MG63 (cell line): ENCODE measurements around the gene PLD5. TPM values are rescaled to one million over a fixed set of nuclear protein-coding genes. Genes with fewer than 3 reads are reported as not detected.
"Not testable (repeated sequence)": the region's sequence is repeated elsewhere in the genome, so short reads cannot be mapped to it uniquely, and the experiment has no call there.

Experiments
- DNase-seq: peaks from one replicate; pipeline ENCODE4 v3.0.0-alpha.2; 2020
- H3K27me3 ChIP-seq: fragments of 250-450 bp; sonication (Bioruptor Pico); 2 replicates; pipeline ENCODE4 v1.5.1; 2020; ENCODE audit warnings: mild to moderate bottlenecking, moderate library complexity
- H3K36me3 ChIP-seq: fragments of 250-450 bp; sonication (Bioruptor Pico); 2 replicates; pipeline ENCODE4 v1.5.1; 2020; ENCODE audit warnings: mild to moderate bottlenecking, moderate library complexity
- H3K4me3 ChIP-seq: fragments of 250-450 bp; sonication (Bioruptor Pico); 2 replicates; pipeline ENCODE4 v1.5.1; 2020; ENCODE audit warnings: mild to moderate bottlenecking, moderate library complexity
- H3K9me3 ChIP-seq: fragments of 250-450 bp; sonication (Bioruptor Pico); 2 replicates; pipeline ENCODE4 v1.5.1; 2020; ENCODE audit warnings: mild to moderate bottlenecking, moderate library complexity
- total RNA-seq: library from RNA; depleted of rRNA; stranded (reverse); fragments of >200 nt; shearing (Covaris generic); gene quantifications from 2 replicates; pipeline ENCODE4 v1.2.3, GENCODE V29; 2014; ENCODE audit warnings: low replicate concordance

PLD5 gene
- total RNA-seq, 1 experiment from 2014 or later, result 0.03 TPM

DNA sequence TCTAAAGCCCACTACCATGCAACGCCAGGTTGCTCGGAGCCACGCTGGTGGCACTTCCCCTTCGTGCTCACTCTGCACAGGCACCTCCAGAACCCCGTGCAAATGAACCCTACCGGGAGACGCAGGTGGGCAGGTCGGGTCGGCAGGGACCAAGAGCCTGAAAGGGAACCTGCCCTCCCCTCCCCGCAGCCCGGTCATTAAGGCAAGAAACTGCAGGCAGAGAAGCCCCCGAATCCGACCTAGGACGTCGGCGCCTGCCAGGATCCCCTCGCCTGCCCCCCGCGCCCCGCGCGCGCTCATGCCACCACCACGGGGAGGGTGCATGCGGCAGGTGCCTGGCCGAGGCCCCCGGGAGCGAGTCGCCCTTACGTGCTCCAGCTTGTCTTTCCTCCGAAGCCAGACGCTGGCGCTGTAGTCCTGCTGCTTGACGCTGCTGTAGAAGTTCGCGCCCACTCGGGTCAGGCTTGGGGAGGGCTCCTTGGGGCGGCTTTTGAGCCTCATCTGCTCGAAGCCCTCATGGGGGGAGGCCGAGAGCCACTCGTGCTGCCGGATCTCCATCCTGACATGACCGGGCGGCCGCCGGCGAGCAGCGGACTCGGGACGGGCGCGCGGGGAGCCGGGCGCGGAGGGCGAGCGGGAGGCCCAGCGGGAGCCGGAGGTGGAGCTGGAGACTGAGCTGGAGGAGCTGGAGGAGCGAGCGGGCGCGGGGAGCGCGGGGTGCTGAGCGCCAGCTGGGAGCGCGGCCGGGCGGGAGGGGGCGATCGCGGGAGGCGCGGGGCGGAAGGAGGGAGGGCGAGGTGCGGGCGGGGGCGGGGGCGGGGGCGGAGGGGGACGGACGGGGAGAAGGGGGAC is 552 bp downstream of the PLD5 start:
- Histone ChIP-seq H3K9me3 (no peaks in the 10 kb centered on the region), H3K4me3 (peak overlapping the region; percentile 27), H3K27me3 (peaks cover 37% of the 10 kb centered on the region), H3K36me3 (no peaks in the 10 kb centered on the region)
- peak; percentile 61 for DNase-seq

DNA sequence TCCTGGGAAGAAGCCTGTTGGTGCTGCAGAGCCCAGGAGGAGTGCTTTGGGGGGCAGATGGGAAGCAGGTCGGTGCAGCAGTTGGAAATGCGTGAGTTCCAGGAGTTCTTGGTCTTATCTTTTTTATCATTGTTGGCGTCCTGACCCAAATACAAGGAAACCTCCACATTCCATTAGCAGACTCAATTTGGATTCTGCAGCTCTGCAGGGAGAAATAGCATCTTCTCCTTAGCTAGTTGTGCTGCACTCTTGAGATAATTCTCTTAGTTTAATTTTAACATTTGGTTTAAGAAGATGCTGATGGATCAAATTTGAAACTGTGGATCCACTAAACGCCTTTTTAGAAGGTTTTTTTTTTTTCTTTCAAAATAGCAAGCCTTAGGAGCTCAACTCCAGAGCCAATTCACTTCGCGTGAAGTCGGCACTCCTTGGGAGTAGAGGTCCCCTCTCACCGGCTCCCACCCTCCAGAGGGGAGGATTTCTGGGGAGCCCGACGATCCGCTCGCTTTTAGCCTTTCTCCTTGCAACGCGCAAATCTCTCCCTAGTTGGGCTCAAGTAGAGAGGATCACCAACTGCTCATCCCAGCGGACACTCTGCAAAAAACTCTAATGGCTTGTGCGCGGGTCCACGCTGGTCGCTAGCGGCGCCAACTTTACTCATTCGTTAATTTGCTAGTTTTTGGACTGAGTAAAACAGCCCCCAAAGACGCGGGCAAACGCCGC is 1.3 kb downstream of the PLD5 start:
- H3K4me3 ChIP-seq, result no peak overlapping the region
- peaks cover 37% of the 10 kb centered on the region for H3K27me3 ChIP-seq
- H3K9me3 ChIP-seq, result no peaks in the 10 kb centered on the region
- no peak for DNase-seq
- H3K36me3 ChIP-seq, result no peaks in the 10 kb centered on the region

DNA sequence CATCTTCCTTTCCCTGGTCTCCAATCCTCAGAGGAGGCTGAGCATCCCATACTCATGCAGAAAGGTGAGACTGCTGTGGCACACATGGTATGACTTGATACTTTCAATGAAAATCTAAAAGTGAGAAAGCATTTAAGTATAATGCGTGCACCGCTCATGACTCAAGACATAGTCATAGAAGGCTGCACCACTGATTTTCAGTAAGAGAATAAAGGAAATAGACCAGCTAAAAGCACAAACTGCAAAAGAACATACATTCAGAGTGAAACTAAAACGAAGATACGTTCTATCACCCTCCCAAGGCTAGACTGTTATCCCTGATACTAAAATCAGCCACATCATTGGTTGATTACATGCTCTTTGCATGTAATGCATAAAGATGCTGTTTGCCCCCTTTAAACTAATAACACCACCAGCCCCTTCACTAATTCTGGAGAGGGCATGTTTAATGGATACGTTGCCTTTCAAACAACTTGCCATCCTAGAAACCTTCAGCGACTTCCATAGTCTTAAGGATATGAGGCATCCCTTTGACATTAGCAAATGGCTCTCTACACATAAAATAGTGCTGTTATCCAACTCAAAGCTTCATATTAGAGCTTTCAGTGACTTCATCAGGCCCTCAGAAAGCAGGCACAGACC is 2.1 kb downstream of the PLD5 start:
- Histone ChIP-seq H3K4me3 (no peak overlapping the region), H3K27me3 (peaks cover 37% of the 10 kb centered on the region), H3K36me3 (no peaks in the 10 kb centered on the region), H3K9me3 (no peaks in the 10 kb centered on the region)
- DNase-seq, result no peak

DNA sequence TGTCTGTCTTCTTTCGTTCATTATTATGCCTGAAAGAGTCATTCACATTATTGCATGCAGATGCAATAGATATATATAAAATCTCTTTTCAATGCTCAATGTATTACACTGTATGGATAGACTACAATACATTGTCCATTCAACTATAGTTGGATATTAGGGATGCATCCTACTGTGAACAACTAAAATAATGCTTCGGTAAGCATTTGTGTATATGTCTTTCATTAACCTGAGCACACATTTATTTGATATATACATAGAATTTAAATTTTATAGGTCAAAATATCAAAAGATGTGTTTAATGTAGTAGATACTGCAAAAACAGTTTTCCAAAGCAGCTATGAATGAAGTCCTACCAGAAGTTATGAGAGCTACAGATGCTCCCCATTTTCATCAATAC is 8.9 kb downstream of the PLD5 start:
- H3K4me3 ChIP-seq, result no peak overlapping the region
- no peaks in the 10 kb centered on the region; the same call in 1 of the 2 replicates for H3K27me3 ChIP-seq
- H3K36me3 ChIP-seq, result no peaks in the 10 kb centered on the region
- H3K9me3 ChIP-seq, result no peaks in the 10 kb centered on the region
- no peak for DNase-seq

DNA sequence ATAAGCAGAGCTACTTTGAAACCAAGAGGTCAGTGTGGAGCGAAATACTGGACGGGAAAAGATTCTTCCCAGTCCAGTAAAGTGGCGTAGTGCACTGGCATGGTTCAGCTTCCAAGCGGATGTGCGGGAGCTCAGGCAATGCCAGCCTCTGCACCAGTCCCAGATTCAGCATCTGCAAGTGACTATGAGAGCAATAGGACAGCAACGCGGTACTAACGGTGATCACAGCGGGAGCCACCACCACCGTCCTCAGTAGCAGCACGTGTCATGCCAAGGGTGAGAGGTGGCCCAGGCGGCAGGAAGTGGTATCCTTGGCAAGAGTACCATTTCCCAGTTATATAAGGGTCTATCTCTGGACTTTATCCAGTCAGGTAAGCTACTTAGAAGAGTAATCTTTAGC is 17.8 kb downstream of the PLD5 start:
- Histone ChIP-seq H3K27me3 (0 out of 2 replicates have a peak, but pooled peaks cover 3% of the 10 kb centered on the region), H3K4me3 (no peak overlapping the region), H3K9me3 (no peaks in the 10 kb centered on the region), H3K36me3 (no peaks in the 10 kb centered on the region)
- no peak for DNase-seq

DNA sequence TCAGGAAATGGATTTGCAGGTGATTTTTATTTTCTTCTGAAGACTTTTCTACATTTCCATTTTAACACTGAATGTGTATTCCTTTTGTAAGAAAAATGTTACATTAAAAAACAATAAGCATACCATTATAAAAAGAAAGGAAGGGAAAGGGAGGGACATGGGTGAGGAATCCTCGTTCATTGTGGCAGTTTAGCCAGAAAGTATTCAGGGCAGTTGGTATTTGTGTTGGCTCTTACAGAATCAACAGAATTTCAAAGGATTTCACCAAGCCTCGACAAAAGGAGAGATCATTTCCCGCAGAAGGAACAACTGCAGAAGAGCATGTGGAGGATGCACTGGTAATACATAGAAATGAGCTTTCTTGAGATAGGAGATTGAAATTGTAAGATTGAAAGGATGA is 35.0 kb downstream of the PLD5 start:
- Histone ChIP-seq H3K4me3 (no peak overlapping the region), H3K27me3 (peaks cover 14% of the 10 kb centered on the region), H3K36me3 (no peaks in the 10 kb centered on the region), H3K9me3 (no peaks in the 10 kb centered on the region)
- no peak for DNase-seq

DNA sequence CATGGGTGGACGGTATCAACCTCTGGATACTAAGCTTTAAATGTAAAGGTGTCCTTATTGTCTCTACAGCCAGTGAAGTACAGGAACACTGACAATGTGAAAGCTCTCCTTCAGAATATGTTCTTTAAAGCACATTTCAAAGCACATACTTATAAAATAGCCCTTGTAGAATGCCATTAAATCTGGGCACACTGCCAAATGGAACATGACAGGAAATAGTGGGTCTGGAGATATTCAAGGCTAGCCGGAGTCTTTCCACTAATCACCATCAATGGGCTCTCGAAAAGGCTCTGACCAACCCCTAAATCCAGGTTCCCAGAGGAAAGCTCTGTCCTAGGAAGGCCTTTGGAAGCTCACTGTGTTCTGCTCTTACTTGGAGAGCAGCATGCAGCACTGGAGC is 46.6 kb downstream of the PLD5 start:
- no peaks in the 10 kb centered on the region for H3K36me3 ChIP-seq
- H3K4me3 ChIP-seq, result no peak overlapping the region
- H3K9me3 ChIP-seq, result no peaks in the 10 kb centered on the region
- DNase-seq, result no peak
- peaks cover 3% of the 10 kb centered on the region; the same call in 1 of the 2 replicates for H3K27me3 ChIP-seq

DNA sequence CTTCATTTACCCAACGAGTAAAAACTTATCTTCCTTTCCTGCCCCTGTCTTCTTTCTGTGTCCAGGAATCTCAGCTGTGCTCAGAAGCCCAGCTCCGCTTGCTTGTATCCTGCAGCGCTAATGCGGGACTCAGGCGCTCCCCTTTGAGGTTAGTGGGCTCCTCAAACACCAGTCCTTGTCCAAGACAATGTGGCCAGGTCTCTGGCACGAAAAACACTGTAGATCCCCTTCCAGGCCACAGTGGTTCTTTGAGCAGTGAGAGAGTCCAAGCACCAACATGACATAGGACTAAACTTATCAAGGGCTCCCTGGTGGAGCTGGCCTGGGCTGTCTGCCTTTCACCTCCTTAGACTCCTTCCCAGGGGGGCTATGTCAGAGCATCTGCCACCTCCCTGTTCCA is 53.7 kb downstream of the PLD5 start:
- no peak for DNase-seq
- H3K9me3 ChIP-seq, result no peaks in the 10 kb centered on the region
- H3K27me3 ChIP-seq, result peaks cover 11% of the 10 kb centered on the region
- H3K36me3 ChIP-seq, result no peaks in the 10 kb centered on the region
- H3K4me3 ChIP-seq, result no peak overlapping the region

DNA sequence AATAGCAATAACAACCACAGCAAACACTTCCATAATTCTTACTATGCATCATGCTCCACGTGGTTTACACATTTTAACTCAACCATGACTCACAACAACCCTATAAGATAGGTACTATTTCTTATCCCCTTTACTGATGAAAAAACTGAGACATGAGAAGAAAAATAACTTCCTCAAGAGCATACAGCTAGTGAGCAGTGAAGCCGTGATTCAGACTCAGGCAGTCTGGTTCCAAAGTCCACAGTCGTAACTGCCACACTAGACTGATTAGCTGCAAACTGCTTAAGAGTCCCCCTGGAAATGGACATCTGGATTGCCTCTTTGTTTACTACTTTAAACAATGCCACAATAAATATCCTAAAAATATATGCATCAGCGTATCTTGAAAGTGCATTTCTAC is 55.7 kb downstream of the PLD5 start:
- Histone ChIP-seq H3K27me3 (peaks cover 11% of the 10 kb centered on the region), H3K4me3 (no peak overlapping the region), H3K36me3 (no peaks in the 10 kb centered on the region), H3K9me3 (no peaks in the 10 kb centered on the region)
- no peak for DNase-seq

DNA sequence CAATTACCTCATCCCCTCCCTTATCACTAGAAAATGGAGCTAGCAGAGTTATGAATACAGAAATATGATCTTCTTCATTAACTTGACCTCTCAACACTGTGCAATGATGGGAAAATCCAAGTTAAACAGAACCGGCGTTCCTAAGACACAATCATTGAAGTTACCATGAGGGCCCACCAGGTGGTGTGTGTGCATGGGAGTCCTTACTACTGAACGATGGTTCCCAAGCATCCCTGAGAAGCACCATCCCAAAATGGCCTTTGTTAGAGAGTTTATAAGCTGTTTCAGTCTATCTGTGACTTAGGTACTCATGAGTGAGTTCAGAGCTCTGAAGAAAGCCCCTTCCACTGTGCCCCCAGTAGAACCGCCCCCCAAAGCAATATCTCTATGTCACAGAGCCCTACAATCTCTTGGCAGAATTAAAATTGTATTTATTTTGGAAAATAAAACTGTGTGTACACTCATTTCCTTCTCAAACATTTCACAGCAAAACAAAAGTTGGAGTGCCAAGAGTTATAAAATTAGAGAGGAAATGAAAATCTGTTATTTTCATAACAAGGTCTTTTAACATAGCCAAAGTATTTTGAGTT is 56.8 kb downstream of the PLD5 start:
- no peak overlapping the region for H3K4me3 ChIP-seq
- DNase-seq, result peak; percentile 49
- H3K36me3 ChIP-seq, result no peaks in the 10 kb centered on the region
- H3K9me3 ChIP-seq, result no peaks in the 10 kb centered on the region
- peaks cover 7% of the 10 kb centered on the region; the same call in 1 of the 2 replicates for H3K27me3 ChIP-seq

DNA sequence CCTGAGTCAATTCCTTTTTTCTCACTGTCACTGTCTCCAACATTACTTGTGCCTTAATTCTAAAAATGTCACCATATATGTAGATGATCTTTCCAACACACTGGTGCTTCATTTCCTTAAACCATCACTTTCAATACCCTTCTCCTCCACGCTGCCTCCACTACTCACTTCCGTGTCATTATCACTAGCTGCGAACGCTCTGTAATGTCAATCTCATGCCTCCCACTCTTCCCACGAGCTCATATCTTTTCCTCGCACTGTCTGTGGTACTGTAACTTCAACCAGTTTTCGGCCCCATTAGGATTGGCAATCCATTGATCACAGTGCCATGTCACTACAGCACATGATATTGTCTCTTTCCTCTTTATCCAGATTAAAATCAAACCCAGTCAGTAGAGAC is 61.6 kb downstream of the PLD5 start:
- no peaks in the 10 kb centered on the region for H3K9me3 ChIP-seq
- no peak for DNase-seq

DNA sequence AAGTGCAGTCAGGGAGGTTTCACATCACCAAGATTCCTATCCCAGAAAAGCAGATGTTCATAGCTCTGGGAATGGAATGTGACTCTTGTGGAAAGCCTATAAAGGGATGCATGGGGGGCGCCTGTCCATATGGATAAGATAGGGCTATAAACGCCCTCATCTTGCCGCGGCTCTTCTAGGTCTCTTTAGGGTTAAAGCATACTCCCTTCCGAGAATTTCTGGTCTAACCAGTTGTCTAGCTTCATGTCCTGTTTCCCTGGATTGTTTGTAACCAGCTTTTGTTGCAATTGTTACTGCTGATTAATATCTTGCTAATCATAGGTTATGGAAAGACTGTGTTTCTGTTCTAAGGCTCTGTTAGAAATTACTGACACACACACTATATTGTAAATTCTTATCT is 64.8 kb downstream of the PLD5 start:
- H3K9me3 ChIP-seq, H3K4me3 ChIP-seq, H3K27me3 ChIP-seq, H3K36me3 ChIP-seq, DNase-seq: not testable (repeated sequence)

More for the DNA sequence above, 61.6 kb downstream of the PLD5 start:
- no peaks in the 10 kb centered on the region for H3K27me3 ChIP-seq
- no peaks in the 10 kb centered on the region for H3K36me3 ChIP-seq
- H3K4me3 ChIP-seq, result no peak overlapping the region

DNA sequence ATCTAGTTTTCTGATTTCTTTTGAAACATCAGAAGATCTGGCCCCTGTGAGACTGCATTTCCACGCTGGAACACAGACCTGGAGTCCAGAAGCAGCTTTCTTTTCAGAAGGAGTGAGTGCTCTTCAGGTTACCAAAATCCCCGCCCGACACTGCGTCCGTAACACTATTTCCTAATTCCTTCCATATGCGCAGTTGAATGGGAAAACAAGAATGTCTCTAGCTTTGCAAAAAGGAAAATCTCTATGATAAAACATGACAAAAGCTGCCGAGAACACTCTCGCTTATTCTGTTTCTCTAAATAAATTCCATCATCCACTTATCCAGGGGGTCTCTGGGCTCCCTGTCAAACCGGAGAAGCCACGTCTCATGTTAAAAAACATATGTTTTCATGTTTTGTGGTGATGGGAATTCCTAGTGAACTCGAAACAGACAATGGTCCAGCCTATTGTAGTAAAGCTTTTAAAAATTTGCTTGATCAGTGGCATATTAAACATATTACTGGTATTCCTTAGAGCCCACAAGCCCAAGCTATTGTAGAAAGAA is 67.7 kb downstream of the PLD5 start:
- H3K27me3 ChIP-seq, result peaks cover 6% of the 10 kb centered on the region; the same call in 1 of the 2 replicates
- H3K36me3 ChIP-seq, result no peaks in the 10 kb centered on the region

DNA sequence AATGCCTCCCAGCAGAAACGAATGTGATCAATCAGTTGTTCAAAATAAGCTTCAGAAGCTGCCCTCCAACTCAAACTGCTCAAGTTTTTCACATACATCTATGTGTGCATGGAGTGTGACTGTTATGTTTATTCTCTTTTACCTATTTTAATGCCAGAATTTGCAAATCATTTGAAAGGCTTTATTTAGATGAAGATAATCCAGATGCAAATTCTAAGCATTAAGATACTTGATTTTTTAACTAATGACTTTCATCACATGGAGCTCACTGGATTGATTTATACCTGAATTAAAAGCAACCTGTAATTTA is 69.5 kb downstream of the PLD5 start:
- H3K36me3 ChIP-seq, result no peaks in the 10 kb centered on the region
- no peak for DNase-seq
- H3K9me3 ChIP-seq, result no peaks in the 10 kb centered on the region
- no peak overlapping the region for H3K4me3 ChIP-seq
- H3K27me3 ChIP-seq, result peaks cover 6% of the 10 kb centered on the region; the same call in 1 of the 2 replicates

More for the DNA sequence above, 67.7 kb downstream of the PLD5 start:
- Histone ChIP-seq H3K4me3 (no peak overlapping the region), H3K9me3 (no peaks in the 10 kb centered on the region)
- no peak for DNase-seq

DNA sequence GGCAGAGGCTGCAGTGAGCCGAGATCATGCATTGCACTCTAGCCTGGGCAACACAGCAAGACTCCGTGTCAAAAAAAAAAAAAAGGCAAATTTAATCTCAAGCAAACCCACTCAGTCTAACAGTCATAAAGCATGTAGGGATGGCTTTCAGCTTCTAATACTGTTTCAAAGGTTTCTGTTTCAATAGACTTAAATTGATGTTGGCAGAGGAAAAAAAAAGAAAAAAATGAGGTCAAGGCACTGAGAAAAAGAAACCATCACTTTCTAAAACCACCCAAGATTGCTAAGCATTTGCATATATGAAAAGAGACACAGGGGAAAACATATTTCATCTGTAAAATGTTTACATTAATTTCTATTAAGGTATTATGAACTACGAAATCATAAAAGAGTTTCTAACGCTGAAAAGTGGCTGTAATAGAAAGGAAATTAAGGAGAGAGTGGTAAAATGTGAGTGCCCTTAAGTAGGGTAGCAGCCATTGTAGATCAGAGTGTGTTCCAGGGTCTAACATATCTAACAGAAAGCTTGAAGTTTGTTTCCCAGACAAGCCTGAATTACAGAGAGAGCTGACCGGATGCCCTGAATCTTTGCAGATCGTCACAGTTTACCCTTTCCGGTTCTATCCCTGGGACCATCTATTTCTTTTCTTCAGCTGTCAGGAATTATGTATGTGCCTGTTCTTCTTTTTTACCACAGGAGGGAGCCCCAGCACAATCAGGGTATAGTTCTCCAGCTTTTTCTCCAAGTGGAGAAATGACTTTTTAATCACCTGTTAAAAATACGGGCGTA is 70.0 kb downstream of the PLD5 start:
- Histone ChIP-seq H3K36me3 (no peaks in the 10 kb centered on the region), H3K9me3 (no peaks in the 10 kb centered on the region), H3K4me3 (no peak overlapping the region), H3K27me3 (peaks cover 6% of the 10 kb centered on the region; the same call in 1 of the 2 replicates)
- DNase-seq, result peak; percentile 12

DNA sequence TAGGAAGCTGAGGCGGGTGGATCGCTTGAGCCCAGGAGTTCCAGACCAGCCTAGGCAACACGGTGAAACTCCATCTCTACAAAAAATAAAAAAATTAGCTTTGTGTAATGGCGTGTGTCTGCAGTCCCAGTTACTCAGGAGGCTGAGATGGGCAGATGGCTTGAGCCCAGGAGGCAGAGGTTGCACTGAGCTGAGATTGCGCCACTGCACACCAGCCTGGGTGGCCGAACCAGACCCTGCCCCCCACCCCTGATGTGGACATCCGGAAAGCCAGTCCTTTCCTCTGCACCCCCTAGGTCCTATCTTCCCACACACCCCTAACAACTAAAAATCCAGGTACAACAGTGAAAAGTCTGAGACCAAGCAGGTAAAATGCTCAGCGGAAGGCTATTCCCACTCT is 71.9 kb downstream of the PLD5 start:
- no peak overlapping the region for H3K4me3 ChIP-seq
- DNase-seq, result no peak
- H3K36me3 ChIP-seq, result no peaks in the 10 kb centered on the region

More for the DNA sequence above, 71.9 kb downstream of the PLD5 start:
- H3K9me3 ChIP-seq, result no peaks in the 10 kb centered on the region
- peaks cover 6% of the 10 kb centered on the region; the same call in 1 of the 2 replicates for H3K27me3 ChIP-seq
